HG02840 (cell line): ENCODE data around the gene VPS13C.

Experiments used
- ATAC-seq: cut with Tn5 transposase; IDR thresholded peaks from one replicate; pipeline ENCODE4 v1.9.1; 2021; ENCODE audit warnings: mild to moderate bottlenecking, moderate library complexity, moderate number of reproducible peaks; ENCODE audit not compliant: unreplicated experiment, low FRiP score

The VPS13C gene

DNA sequence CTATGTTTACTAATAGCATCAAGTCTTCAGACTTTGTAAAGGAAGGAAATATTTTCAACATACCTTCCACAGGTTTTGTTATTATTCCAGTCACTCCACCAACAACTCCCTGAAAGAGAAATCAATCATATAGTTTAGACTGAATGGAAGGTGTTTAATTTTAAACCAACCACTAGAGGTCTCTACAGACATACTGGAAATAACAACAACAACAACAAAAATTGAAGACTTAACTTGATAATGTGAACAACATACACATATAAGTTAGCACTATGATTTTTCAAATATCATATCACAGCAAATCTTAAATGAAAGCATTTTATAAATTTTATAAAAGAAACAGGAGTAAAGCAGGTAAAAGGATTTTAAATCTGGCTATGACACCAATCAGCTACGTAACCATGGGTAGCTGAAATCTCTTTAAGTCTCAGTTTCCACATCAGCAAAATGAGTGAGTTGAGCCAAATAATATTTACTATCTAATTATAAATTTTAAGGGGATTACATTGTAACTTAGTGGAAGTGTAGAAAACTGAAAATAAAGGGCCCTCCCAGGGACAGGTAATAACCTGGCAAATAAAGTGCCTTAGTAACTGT, 188.2 kb downstream of the VPS13C start:
- ATAC-seq, result no peak

- ATAC-seq, result no peak
These were observed 190.6 kb downstream of the VPS13C start for GRCh38 chr15:61869656-61870055.

GRCh38 chr15:61861962-61862361, 198.3 kb downstream of the VPS13C start:
- no peak for ATAC-seq

DNA sequence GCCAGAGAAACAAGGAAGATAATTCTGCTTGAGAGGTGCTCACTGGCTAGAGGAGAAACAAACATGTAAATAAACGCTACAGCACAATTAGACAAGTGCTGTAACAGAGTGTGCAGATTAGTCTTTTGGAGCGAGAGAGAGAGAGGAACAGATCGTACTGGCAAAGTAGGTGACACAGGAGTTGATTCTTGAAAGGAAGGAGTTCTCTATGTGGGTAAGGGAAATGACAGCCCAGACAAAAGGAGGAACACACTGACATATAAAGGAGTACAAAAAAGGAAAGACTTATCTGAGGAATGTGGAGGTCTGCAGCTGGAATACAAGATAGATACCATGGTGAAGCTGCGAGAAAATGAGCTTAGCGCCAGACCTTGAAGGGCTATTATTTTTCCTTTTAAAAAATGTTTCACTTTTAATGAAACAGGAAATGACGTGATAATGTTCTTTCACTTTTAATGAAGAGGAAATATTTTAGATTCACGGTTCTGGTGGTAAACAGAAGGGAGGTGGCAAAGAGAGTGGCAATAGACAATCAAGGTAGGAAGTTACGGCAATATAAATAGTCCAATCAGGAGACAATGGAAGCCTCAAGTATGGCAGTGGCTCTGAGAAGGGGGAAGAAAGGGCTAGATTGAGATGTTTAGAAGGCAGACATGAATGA, 202.9 kb downstream of the VPS13C start:
- no peak for ATAC-seq

- no peak for ATAC-seq
These were observed 204.0 kb downstream of the VPS13C start for GRCh38 chr15:61856295-61856694.

GRCh38 chr15:61853195-61853594, 207.1 kb downstream of the VPS13C start:
- ATAC-seq, result no peak

- ATAC-seq, result no peak
These were observed 208.3 kb downstream of the VPS13C start for GRCh38 chr15:61851955-61852354.

GRCh38 chr15:61849447-61849846, 210.8 kb downstream of the VPS13C start:
- no peak for ATAC-seq

GRCh38 chr15:61841466-61841865, 218.8 kb downstream of the VPS13C start:
- ATAC-seq, result no peak

DNA sequence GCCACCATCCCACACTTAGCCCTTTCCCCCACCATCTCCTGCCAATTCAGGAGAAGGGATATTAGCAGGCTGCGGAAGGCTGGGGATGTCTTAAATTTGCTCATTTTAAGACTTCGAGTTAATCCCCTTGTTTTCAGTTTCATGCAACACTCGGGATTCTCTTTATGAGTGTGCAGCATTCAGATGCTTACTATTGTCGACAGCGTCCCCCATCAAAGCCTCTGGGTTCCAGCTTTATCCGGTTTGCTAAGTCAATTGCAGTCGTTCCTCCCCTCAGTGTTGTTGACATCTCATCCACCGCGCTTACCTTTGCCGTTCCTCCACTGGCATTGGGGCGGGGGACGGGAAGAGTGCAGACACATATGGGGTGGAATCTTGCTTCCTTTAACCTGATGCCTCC, 220.2 kb downstream of the VPS13C start:
- no peak for ATAC-seq

DNA sequence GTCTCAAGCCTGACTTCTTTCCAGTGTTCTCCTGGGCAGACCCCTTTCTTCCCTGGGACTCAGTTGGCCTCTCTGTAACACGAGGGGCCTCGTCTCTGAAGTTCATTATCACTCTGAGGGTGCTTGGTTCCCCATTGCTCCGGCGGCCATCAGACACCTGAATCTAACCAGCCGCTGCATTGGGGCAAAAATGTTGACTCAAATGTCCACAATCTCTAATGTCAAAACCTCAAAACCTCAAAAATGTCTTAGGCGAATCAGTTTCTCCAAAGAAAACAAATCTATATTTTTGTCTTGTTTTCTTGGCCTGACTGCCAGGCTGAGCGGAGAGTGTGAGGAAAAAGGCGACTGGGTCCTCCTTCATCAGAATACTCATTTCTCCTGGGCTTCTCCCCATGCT, 220.7 kb downstream of the VPS13C start:
- ATAC-seq, result no peak

- no peak for ATAC-seq
These were observed 224.6 kb downstream of the VPS13C start for GRCh38 chr15:61835496-61836106.

- ATAC-seq, result no peak
These were observed 225.2 kb downstream of the VPS13C start for GRCh38 chr15:61835029-61835428.

GRCh38 chr15:61834076-61834697, 226.1 kb downstream of the VPS13C start:
- no peak for ATAC-seq

DNA sequence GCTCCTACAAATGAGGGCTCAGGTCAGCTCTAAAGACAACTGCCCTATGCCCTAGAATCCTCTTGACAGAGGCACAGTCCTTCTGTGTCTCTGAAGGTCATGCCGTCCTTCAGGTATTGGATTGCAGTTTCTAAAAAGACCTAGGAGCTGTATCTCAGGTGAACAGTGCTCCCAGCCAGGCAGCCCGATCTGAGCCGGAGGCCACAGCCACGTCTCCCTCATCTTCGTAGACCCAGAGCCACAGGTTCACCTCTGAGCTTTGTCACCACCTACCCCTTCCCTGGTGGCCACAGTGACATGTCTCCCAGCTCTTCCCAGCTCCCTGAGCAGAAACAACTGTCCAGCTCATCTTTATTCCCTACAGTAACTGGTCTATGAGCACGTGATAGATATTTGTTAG, 228.0 kb downstream of the VPS13C start:
- no peak for ATAC-seq

DNA sequence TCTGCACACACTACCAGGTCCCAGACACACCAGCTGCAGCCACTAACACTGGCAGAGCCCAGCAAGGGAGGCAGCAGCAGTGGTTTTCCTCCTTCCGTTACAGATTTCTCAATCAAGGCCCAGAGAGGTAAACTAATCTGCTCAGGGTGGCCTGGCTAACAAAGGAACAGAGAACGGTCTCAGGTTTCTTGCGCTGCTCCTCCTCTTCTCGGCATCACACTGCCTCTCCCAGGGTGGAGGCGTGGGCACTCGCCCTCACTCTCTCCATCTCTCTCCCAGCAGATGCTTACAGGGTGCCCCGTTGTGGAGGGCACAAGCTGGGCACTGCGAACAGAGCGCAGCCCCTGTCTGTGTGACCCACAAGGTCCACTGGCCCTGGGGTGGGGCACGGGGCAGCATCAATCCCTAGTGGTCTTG, 228.7 kb downstream of the VPS13C start:
- ATAC-seq, result no peak

GRCh38 chr15:61830536-61831330, 229.5 kb downstream of the VPS13C start:
- ATAC-seq, result no peak

GRCh38 chr15:61829514-61829889, 230.7 kb downstream of the VPS13C start:
- ATAC-seq, result no peak

- no peak for ATAC-seq
These were observed 231.3 kb downstream of the VPS13C start for GRCh38 chr15:61828860-61829513.

GRCh38 chr15:61828008-61828407, 232.2 kb downstream of the VPS13C start:
- ATAC-seq, result no peak
